Endothelial cell of umbilical vein (primary cell): ENCODE data around the gene PKD1L1. TPM values are rescaled to one million over a fixed set of nuclear protein-coding genes. Genes with fewer than 3 reads are reported as not detected.

Experiments
- BruUV-seq: library from RNA; stranded (reverse); fragments of 400-500 nt; replicated peaks from 2 replicates; lab custom pipeline; 2021; lab: Mats Ljungman, UMichigan
- CTCF ChIA-PET: fragments of 300-600, 350-600 bp; sonication (Branson Sonifier 250); formaldehyde crosslinking; loops from one replicate; lab custom pipeline; 2021; ENCODE audit warnings: antibody characterized with exemption, inconsistent platforms; lab: Charles Lee
- POLR2A ChIA-PET: fragments of 300-600, 350-600 bp; sonication (Branson Sonifier 250); formaldehyde crosslinking; loops from one replicate; lab custom pipeline; 2021; ENCODE audit warnings: antibody characterized with exemption, inconsistent platforms; lab: Charles Lee
- DNase-seq: peaks from one replicate; pipeline ENCODE4 v3.0.0-alpha.2; 2011; ENCODE audit warnings: low read depth, low spot score
- FAIRE-seq: peaks from 2 replicates; lab custom pipeline; 2011; peaks lifted over from hg19 to GRCh38; lab: Jason Lieb, UNC
- H2AFZ ChIP-seq: 2 replicates; pipeline ENCODE4 v1.6.0; 2012; ENCODE audit warnings: low read depth, low read length, control low read depth, inconsistent platforms
- H3K27ac ChIP-seq: 2 replicates; pipeline ENCODE4 v1.5.1; 2011; ENCODE audit warnings: low read depth, mild to moderate bottlenecking, control low read depth, low read length, moderate library complexity; ENCODE audit not compliant: insufficient read depth
- H3K27me3 ChIP-seq, 2 experiments: 2 replicates each; pipeline versions ENCODE4 v1.6.0 to v1.6.1; 2011; ENCODE audit warnings: low read length in 2 of 2, mixed read lengths in 1 of 2; ENCODE audit not compliant: control insufficient read depth in 2 of 2, insufficient read depth in 2 of 2
- H3K36me3 ChIP-seq, 2 experiments: 2 replicates in 1 of 2; 3 replicates in 1 of 2; pipeline ENCODE4 v1.5.1; 2011; ENCODE audit warnings: low read length in 2 of 2, mild to moderate bottlenecking in 1 of 2, moderate library complexity in 1 of 2; ENCODE audit not compliant: control insufficient read depth in 2 of 2, insufficient read depth in 2 of 2; ENCODE audit errors: extremely low read depth in 1 of 2
- H3K4me1 ChIP-seq: 3 replicates; pipeline ENCODE4 v1.5.1; 2011; ENCODE audit warnings: mild to moderate bottlenecking, low read length; ENCODE audit not compliant: control insufficient read depth, insufficient read depth; ENCODE audit errors: extremely low read depth
- H3K4me2 ChIP-seq: 2 replicates; pipeline ENCODE4 v1.6.1; 2011; ENCODE audit warnings: low read length, control low read depth, mixed read lengths; ENCODE audit not compliant: insufficient read depth
- H3K4me3 ChIP-seq, 3 experiments: fragments of 200-600 bp in 1 of 3; sonication (generic), shearing (Covaris generic) in 1 of 3; replicated peaks in 1 of 3; 2 replicates each; pipeline ENCODE4 v1.5.1; 2011 to 2016; ENCODE audit warnings: control low read depth in 3 of 3, low read length in 3 of 3, mild to moderate bottlenecking in 2 of 3, inconsistent platforms in 1 of 3, low read depth in 1 of 3, moderate library complexity in 1 of 3; ENCODE audit not compliant: insufficient read depth in 1 of 3
- H3K79me2 ChIP-seq: 2 replicates; pipeline ENCODE4 v1.6.0; 2012; ENCODE audit warnings: low read length, inconsistent platforms; ENCODE audit not compliant: control insufficient read depth, insufficient read depth
- H3K9ac ChIP-seq: replicated peaks from 2 replicates; pipeline ENCODE3; 2011; ENCODE audit warnings: low read length, control low read depth; ENCODE audit not compliant: insufficient read depth; ENCODE audit errors: extremely low read depth
- H3K9me1 ChIP-seq: replicated peaks from 3 replicates; pipeline ENCODE4 v1.6.0; 2011; ENCODE audit warnings: mild to moderate bottlenecking, low read length; ENCODE audit not compliant: control insufficient read depth, insufficient read depth; ENCODE audit errors: extremely low read depth
- H3K9me3 ChIP-seq: replicated peaks from 2 replicates; pipeline ENCODE4 v1.5.1; 2012; ENCODE audit warnings: low read length, inconsistent platforms; ENCODE audit not compliant: control insufficient read depth, insufficient read depth
- H4K20me1 ChIP-seq: replicated peaks from 2 replicates; pipeline ENCODE3; 2011; ENCODE audit warnings: mild to moderate bottlenecking, low read length; ENCODE audit not compliant: control insufficient read depth, insufficient read depth; ENCODE audit errors: extremely low read depth
- EZH2 ChIP-seq: IDR thresholded peaks from 2 replicates; pipeline ENCODE4 v1.6.1; 2012; ENCODE audit warnings: borderline replicate concordance, low read depth, mild to moderate bottlenecking, moderate library complexity, low read length, inconsistent platforms; ENCODE audit not compliant: severe bottlenecking
- FOS ChIP-seq: IDR thresholded peaks from 2 replicates; pipeline ENCODE4 v1.6.1; 2011; ENCODE audit warnings: mild to moderate bottlenecking, low read length, moderate library complexity, borderline replicate concordance; ENCODE audit not compliant: insufficient read depth
- GATA2 ChIP-seq: IDR thresholded peaks from 2 replicates; pipeline ENCODE4 v1.7.0; 2011; ENCODE audit warnings: low read depth, mild to moderate bottlenecking, moderate library complexity, mixed read lengths, low read length; ENCODE audit not compliant: insufficient read length, insufficient read depth
- JUN ChIP-seq: IDR thresholded peaks from 2 replicates; pipeline ENCODE4 v1.6.1; 2011; ENCODE audit warnings: borderline replicate concordance, low read depth; ENCODE audit not compliant: insufficient read length, insufficient read depth
- MAX ChIP-seq: IDR thresholded peaks from 2 replicates; pipeline ENCODE4 v1.6.1; 2011; ENCODE audit not compliant: insufficient read depth, insufficient read length
- MYC ChIP-seq: IDR thresholded peaks from one replicate; pipeline ENCODE4 v1.6.1; 2011; ENCODE audit warnings: mild to moderate bottlenecking, low read depth, low read length
- POLR2A ChIP-seq: IDR thresholded peaks from 2 replicates; pipeline ENCODE4 v1.6.1; 2012; ENCODE audit warnings: low read depth, mild to moderate bottlenecking, control low read depth, low read length
- POLR2AphosphoS5 ChIP-seq: IDR thresholded peaks from 2 replicates; pipeline ENCODE4 v1.6.1; 2012; ENCODE audit warnings: low read depth, mild to moderate bottlenecking, control low read depth, low read length, moderate library complexity; ENCODE audit not compliant: insufficient read depth
- dilution Hi-C: fragments of 300-500 bp; cut with MboI; formaldehyde crosslinking; loops from one replicate; pipeline ENCODE4 v1.15.0; 2019; ENCODE audit warnings: low sequenced_read_pairs; ENCODE audit not compliant: extremely low pct_ligation_motif_present
- intact Hi-C: fragments of 100-400 bp; cut with micrococcal nuclease; formaldehyde crosslinking; loops from one replicate; pipeline ENCODE4 v1.10.0; 2022
- polyA plus RNA-seq, 4 experiments: library from polyadenylated mRNA; depleted of rRNA in 3 of 4; stranded (reverse) in 3 of 4; unstranded in 1 of 4; fragments of >200 nt; gene quantifications; 2 replicates each; pipeline versions ENCODE4 v1.2.1 to v1.2.3, GENCODE V29; 2011 to 2012; ENCODE audit warnings: missing spikeins in 1 of 4
- total RNA-seq: library from RNA; stranded (reverse); gene quantifications from 2 replicates; pipeline ENCODE4 v1.2.3, GENCODE V29; 2021
- TF ChIP-seq, protein P1 (sequence below), 2 donors: IDR thresholded peaks; 1 replicate in 1 of 2; 2 replicates in 1 of 2; pipeline ENCODE4 v1.5.1; 2011; ENCODE audit warnings: low read length in 2 of 2, mild to moderate bottlenecking in 2 of 2, moderate library complexity in 2 of 2, control low read depth in 1 of 2, inconsistent platforms in 1 of 2, low read depth in 1 of 2; ENCODE audit not compliant: insufficient read depth in 1 of 2; ENCODE audit errors: extremely low read depth in 1 of 2

PKD1L1 gene
- total and polyA plus RNA-seq, 2 donors (not counting 3 experiments of a cell fraction or from before 2014, with no cell fraction given): 4.1 to 5.9 TPM

GRCh38 chr7:47786557-47787248, 161.6 kb downstream of the PKD1L1 start:
- POLR2A ChIA-PET: interaction anchor here (1.7 kb wide), 1 partner anchor 19 kb away, joined by 3 read pairs; no protein-coding TSS in a partner anchor

DNA sequence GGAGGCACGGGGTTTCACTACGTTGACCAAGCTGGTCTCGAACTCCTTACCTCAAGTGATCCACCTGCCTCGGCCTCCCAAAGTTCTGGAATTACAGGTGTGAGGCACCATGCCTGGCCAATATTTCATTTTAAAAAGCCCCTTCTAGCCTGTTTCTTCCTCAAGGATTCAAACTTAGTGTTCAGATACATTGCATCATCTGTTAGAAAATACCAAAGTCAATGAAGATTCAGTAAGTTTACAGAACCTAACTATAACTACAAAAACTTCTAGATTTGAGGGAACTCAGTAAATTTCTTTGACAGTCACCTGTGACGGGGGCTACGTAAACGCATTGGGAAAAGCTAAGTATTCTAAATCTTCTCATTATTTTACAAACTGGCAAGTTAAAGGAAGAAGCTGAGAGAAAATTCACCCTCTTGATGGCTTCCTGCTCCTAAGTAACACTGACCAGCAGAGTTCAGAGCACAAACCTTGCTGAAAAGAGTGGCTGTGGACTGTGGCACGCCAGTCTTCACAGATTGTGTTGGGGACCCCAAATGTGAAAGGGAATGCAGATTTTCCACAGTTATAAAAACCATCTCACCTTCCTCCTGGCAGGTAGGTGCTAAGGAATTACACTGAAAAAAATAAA, 162.2 kb downstream of the PKD1L1 start:
- no peaks in the 10 kb centered on the region for H4K20me1 ChIP-seq
- no peaks in the 10 kb centered on the region for H3K9me1 ChIP-seq
- dilution Hi-C loops: no loop called here
- H3K27ac ChIP-seq: peak overlapping the region; percentile 100
- no peak overlapping the region for H3K4me3 ChIP-seq
- no peaks in the 10 kb centered on the region for H3K27me3 ChIP-seq
- POLR2A ChIA-PET: interaction anchor here (1.7 kb wide), 1 partner anchor 20 kb away, joined by 3 read pairs; no protein-coding TSS in a partner anchor
- TF ChIP-seq JUN: no peak
- no peak for TF ChIP-seq EZH2
- TF ChIP-seq, protein P1, sequence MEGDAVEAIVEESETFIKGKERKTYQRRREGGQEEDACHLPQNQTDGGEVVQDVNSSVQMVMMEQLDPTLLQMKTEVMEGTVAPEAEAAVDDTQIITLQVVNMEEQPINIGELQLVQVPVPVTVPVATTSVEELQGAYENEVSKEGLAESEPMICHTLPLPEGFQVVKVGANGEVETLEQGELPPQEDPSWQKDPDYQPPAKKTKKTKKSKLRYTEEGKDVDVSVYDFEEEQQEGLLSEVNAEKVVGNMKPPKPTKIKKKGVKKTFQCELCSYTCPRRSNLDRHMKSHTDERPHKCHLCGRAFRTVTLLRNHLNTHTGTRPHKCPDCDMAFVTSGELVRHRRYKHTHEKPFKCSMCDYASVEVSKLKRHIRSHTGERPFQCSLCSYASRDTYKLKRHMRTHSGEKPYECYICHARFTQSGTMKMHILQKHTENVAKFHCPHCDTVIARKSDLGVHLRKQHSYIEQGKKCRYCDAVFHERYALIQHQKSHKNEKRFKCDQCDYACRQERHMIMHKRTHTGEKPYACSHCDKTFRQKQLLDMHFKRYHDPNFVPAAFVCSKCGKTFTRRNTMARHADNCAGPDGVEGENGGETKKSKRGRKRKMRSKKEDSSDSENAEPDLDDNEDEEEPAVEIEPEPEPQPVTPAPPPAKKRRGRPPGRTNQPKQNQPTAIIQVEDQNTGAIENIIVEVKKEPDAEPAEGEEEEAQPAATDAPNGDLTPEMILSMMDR (IDR thresholded peaks at IDR 0.05; ENCODE audit: extremely low read depth in 1 of 2, insufficient read depth in 1 of 2, low read depth in 1 of 2, low read length in 2 of 2): no peak
- no peak for TF ChIP-seq FOS
- TF ChIP-seq MYC: no peak
- TF ChIP-seq GATA2: no peak
- TF ChIP-seq POLR2AphosphoS5: no peak
- TF ChIP-seq POLR2A: no peak
- TF ChIP-seq MAX: no peak
- FAIRE-seq (no peak), DNase-seq (no peak)
- H3K4me1 ChIP-seq: peaks cover 51% of the 10 kb centered on the region
- H3K9me3 ChIP-seq: no peaks in the 10 kb centered on the region
- intact Hi-C loops: loop anchor here (1.0 to 10.0 kb wide), 6 partner anchors 60 to 1031 kb away; partner anchors contain the start of gene UPP1
- no peaks in the 10 kb centered on the region for H3K79me2 ChIP-seq
- H2AFZ ChIP-seq: peak overlapping the region; percentile 34
- H3K36me3 ChIP-seq: no peaks in the 10 kb centered on the region
- CTCF ChIA-PET: interaction anchor here (0.8 to 2.8 kb wide), 11 partner anchors 10 to 520 kb away, joined by 3 to 17 read pairs (median 4); no protein-coding TSS in a partner anchor
- peak overlapping the region; percentile 74 for H3K9ac ChIP-seq
- BruUV-seq: TSS peak; percentile 64
- peak overlapping the region; percentile 37 for H3K4me2 ChIP-seq

More at GRCh38 chr7:47786557-47787248, 161.6 kb downstream of the PKD1L1 start:
- H3K79me2 ChIP-seq: no peaks in the 10 kb centered on the region
- no peaks in the 10 kb centered on the region for H4K20me1 ChIP-seq
- intact Hi-C loops: loop anchor here (1.0 to 10.0 kb wide), 6 partner anchors 60 to 1032 kb away; partner anchors contain the start of gene UPP1
- no peak overlapping the region for H3K4me3 ChIP-seq
- no peaks in the 10 kb centered on the region for H3K9me3 ChIP-seq
- TF ChIP-seq GATA2: peak; percentile 70
- peak; percentile 96 for TF ChIP-seq FOS
- peak; percentile 81 for TF ChIP-seq JUN
- peak; percentile 88 for TF ChIP-seq POLR2AphosphoS5
- no peak for TF ChIP-seq MAX
- H3K4me1 ChIP-seq: peaks cover 51% of the 10 kb centered on the region
- peak; percentile 97 for FAIRE-seq
- peak; percentile 98 for DNase-seq
- H3K9ac ChIP-seq: peak overlapping the region; percentile 74
- no peaks in the 10 kb centered on the region for H3K9me1 ChIP-seq
- no peaks in the 10 kb centered on the region for H3K27me3 ChIP-seq
- H3K36me3 ChIP-seq: no peaks in the 10 kb centered on the region
- H3K27ac ChIP-seq: peak overlapping the region; percentile 100
- dilution Hi-C loops: no loop called here
- BruUV-seq: no TSS peak
- peak overlapping the region; percentile 38 for H2AFZ ChIP-seq
- peak overlapping the region; percentile 67 for H3K4me2 ChIP-seq
- CTCF ChIA-PET: interaction anchor here (0.8 to 2.8 kb wide), 11 partner anchors 10 to 520 kb away, joined by 3 to 17 read pairs (median 4); no protein-coding TSS in a partner anchor
